Mammary microvascular endothelial cell (primary cell): ENCODE measurements around the gene SHANK3. TPM values are rescaled to one million over a fixed set of nuclear protein-coding genes. Genes with fewer than 3 reads are reported as not detected.

Experiments
- total RNA-seq: library from RNA; depleted of rRNA; stranded (reverse); fragments of >200 nt; gene quantifications from 2 replicates; pipeline ENCODE4 v1.2.3, GENCODE V29; 2015

SHANK3 gene
- 27.8 and 32.5 TPM in 2 replicates for total RNA-seq

DNA sequence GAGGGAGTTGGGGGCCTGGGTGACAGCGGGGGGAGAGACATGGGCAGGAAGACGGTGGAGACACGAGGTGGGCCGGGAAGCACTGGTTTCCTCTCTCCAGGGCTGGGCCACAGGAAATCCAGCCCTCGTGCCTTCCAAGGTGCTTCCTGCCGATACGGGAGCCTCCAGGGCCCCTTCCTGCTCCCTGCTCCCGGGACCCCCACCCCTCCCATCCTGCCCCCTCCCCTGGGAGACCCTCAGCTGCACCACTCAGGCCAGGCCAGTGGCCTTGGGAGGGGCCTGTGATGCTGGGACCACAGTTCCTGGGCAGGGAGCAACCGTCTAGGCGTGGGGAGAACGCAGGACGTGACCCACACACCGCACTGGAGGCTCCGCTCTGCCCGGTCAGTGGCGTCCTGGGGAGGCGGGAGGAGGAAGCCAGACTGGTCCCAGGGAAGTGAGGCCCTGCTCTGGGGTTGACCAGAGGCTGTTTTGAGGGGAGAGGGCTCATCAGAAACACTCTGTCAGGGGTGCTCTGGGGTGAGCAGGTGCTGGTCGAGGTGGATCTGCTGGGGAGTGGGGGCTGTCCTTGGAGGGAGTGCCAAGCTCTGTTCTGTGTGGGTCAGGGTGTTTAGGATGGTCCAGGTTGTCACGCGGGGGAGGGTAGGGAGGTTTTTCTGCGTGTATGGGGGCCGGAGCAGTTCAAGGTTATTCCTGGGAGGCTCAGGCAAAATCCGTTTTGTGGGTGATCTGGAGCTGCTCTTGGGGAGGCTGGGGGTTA is at the start of gene SHANK3:
TSS of gene SHANK3 (plus strand) at position 353 of the 760 bp plus-strand sequence.

DNA sequence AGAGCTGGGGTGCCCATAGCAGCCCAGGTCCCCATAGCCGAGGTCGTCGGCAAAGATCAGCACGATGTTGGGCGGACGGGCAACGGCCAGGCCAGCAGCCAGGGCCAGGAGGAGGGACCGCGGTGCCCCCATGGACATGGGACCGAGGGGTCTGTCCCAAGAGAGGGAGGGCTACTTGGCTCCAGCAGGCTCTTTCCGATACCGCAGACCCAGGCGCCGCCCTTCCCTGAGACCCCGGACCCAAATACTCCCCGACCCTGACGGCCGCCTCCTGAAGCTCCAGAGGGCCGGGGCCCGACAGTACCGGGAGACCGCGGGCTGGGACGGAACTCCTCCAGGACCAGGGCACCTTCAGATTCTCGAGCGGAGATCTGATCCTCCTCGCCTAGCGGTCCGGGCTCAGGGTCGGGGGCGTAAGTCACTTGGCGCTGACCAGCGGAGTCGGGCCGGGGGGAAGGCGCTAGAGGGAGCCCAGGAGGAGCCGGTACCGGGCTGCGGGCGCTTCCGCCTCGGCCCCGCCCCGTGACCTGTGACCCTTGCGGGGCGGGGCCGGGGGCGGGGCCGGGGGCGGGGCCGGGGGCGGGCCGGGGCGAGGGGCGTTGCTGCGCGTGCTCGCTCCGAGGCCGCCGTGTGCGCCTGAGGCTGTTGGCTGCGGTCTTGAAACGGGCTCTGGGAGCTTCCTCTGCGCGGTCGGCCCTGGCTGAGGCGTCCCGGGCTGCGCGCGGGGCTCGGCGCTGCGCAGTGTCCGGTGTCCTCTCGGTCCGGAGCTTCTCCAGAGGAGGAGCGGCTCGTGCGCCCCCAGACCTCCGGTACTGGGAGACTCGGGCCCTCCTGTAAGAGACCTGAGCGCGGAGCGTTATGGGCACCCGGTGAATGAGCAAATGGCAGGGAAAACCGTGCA is 44.7 kb upstream of the SHANK3 start, which contains the start of gene ARSA:
TSS of gene ARSA (minus strand) at position 511 of the 901 bp plus-strand sequence. CDS start at position 138, 373 bp downstream.

Other genes starting within 250 kb of the SHANK3 start
- gene SBF1, start 197.8 kb upstream of the SHANK3 start, total RNA-seq: 47.4 and 50.8 TPM in 2 replicates
- 0.64 and 0.87 TPM in 2 replicates for gene ADM2, start 191.3 kb upstream of the SHANK3 start, total RNA-seq
- gene MIOX, start 186.0 kb upstream of the SHANK3 start, total RNA-seq: not detected in 2 replicates
- 78.3 and 88.4 TPM in 2 replicates for gene LMF2, start 165.1 kb upstream of the SHANK3 start, total RNA-seq
- 63.0 and 70.5 TPM in 2 replicates for gene NCAPH2, start 164.6 kb upstream of the SHANK3 start, total RNA-seq
- gene SCO2, start 147.2 kb upstream of the SHANK3 start, total RNA-seq: 3.7 and 13.6 TPM in 2 replicates
- 27.3 and 32.5 TPM in 2 replicates for gene TYMP, start 142.8 kb upstream of the SHANK3 start, total RNA-seq
- not detected in 2 replicates for gene KLHDC7B, start 126.9 kb upstream of the SHANK3 start, total RNA-seq
- gene SYCE3, start 109.9 kb upstream of the SHANK3 start, total RNA-seq: not detected in 2 replicates
- gene CPT1B, start 94.4 kb upstream of the SHANK3 start, total RNA-seq: 0.60 and 1.5 TPM in 2 replicates
- 25.7 and 26.6 TPM in 2 replicates for gene CHKB, start 90.0 kb upstream of the SHANK3 start, total RNA-seq
- gene MAPK8IP2, start 72.0 kb upstream of the SHANK3 start, total RNA-seq: 0.07 and 0.34 TPM in 2 replicates
- gene ARSA, start 44.7 kb upstream of the SHANK3 start, total RNA-seq: 25.1 and 27.9 TPM in 2 replicates
- gene ACR, start 65.4 kb downstream of the SHANK3 start, total RNA-seq: 0.40 TPM in 1 of 2 replicates, not detected in the other
- gene RABL2B, start 110.8 kb downstream of the SHANK3 start, total RNA-seq: 5.5 and 5.8 TPM in 2 replicates